Thoracic aorta (tissue), 2 donors: ENCODE results near the gene TMEM38A. TPM values are rescaled to one million over a fixed set of nuclear protein-coding genes. Genes with fewer than 3 reads are reported as not detected.
"Not testable (repeated sequence)": the region's sequence is repeated elsewhere in the genome, so short reads cannot be mapped to it uniquely, and the experiment has no call there.

Experiments
- ATAC-seq: fragments of 150-250 bp; one replicate; pipeline ENCODE4 v1.8.0; 2017; ENCODE audit warnings: low read depth; ENCODE audit not compliant: insufficient number of reproducible peaks, low FRiP score
- DNase-seq: peaks from one replicate; pipeline ENCODE4 v3.0.0-alpha.2; 2020; ENCODE audit warnings: low spot score
- H3K27ac ChIP-seq, 2 donors: fragments of 200-600 bp; sonication (generic); 1 replicate in 1 of 2; 2 replicates in 1 of 2; pipeline ENCODE4 v1.5.1; 2016; ENCODE audit warnings: mild to moderate bottlenecking in 2 of 2, moderate library complexity in 2 of 2
- H3K27me3 ChIP-seq: fragments of 200-600 bp; sonication (generic); replicated peaks from 2 replicates; pipeline ENCODE4 v1.6.0; 2016; ENCODE audit warnings: mild to moderate bottlenecking; ENCODE audit not compliant: insufficient read depth
- H3K36me3 ChIP-seq: fragments of 200-600 bp; sonication (generic); one replicate; pipeline ENCODE4 v1.5.1; 2016
- H3K4me1 ChIP-seq, 2 donors: fragments of 200-600 bp; sonication (generic); 1 replicate in 1 of 2; 2 replicates in 1 of 2; pipeline versions ENCODE4 v1.5.1 to v1.6.0; 2016; ENCODE audit warnings: low read depth in 2 of 2, mild to moderate bottlenecking in 1 of 2; ENCODE audit not compliant: control insufficient read depth in 1 of 2
- H3K4me3 ChIP-seq: fragments of 200-600 bp; sonication (generic); 2 replicates; pipeline ENCODE4 v1.5.1; 2016; ENCODE audit warnings: mild to moderate bottlenecking
- H3K9me3 ChIP-seq: fragments of 200-600 bp; sonication (generic); 2 replicates; pipeline ENCODE4 v1.5.1; 2016
- total RNA-seq, 2 donors: library from RNA; depleted of rRNA; stranded (reverse); fragments of >200 nt; gene quantifications; one replicate each; pipeline versions ENCODE4 v1.1.0 to v1.2.3, GENCODE V29; 2016
- TF ChIP-seq, protein P1 (sequence below): fragments of 200-600 bp; sonication (generic); IDR thresholded peaks from one replicate; pipeline ENCODE4 v1.5.1; 2019; ENCODE audit warnings: antibody characterized with exemption

The TMEM38A gene
- total RNA-seq, 2 donors from 2014 or later = 7.6 to 11.9 TPM

DNA sequence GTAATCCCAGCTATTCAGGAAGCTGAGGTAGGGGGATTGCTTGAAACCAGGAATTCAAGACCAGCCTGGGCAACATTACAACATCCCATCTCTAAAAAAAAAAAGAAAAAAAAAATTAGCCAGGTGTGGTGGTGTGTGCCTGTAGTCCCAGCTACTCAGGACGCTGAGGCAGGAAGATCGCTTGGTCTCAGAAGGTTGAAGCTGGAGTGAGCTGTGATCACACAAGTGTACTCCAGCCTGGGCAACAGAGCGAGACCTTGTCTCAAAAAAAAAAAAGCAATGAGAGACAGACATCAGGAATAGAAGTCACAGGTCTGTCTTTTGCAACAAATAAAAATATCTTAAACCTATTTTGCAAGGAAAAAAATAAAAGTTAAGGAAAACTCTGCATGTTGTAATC is 23.3 kb downstream of the TMEM38A start:
- TF ChIP-seq, protein P1, sequence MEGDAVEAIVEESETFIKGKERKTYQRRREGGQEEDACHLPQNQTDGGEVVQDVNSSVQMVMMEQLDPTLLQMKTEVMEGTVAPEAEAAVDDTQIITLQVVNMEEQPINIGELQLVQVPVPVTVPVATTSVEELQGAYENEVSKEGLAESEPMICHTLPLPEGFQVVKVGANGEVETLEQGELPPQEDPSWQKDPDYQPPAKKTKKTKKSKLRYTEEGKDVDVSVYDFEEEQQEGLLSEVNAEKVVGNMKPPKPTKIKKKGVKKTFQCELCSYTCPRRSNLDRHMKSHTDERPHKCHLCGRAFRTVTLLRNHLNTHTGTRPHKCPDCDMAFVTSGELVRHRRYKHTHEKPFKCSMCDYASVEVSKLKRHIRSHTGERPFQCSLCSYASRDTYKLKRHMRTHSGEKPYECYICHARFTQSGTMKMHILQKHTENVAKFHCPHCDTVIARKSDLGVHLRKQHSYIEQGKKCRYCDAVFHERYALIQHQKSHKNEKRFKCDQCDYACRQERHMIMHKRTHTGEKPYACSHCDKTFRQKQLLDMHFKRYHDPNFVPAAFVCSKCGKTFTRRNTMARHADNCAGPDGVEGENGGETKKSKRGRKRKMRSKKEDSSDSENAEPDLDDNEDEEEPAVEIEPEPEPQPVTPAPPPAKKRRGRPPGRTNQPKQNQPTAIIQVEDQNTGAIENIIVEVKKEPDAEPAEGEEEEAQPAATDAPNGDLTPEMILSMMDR = no peak
- Histone ChIP-seq H3K27ac (no peak overlapping the region), H3K36me3 (peaks cover 24% of the 10 kb centered on the region), H3K27me3 (no peaks in the 10 kb centered on the region), H3K4me1 (peaks cover 3 to 13% of the 10 kb centered on the region in 2 donors), H3K9me3 (no peaks in the 10 kb centered on the region), H3K4me3 (no peak overlapping the region)
- ATAC-seq (no peak), DNase-seq (no peak)

DNA sequence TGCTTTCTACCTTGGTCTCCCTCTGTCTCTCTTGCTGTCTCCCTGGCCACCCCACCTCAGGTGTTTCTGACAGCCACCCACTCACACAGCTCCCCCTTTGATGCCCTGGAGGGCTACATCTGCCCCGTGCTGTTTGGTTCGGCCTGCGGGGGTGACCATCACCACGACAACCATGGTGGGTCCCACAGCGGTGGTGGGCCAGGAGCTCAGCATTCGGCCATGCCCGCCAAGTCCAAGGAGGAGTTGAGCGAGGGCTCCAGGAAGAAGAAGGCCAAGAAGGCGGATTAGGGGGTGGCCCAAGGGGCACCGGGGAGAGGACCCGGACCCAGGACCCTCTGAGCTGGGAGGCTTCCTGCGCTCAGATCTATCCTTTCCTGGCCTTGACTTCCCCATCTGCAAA is 27.1 kb downstream of the TMEM38A start:
- TF ChIP-seq, protein P1 = no peak
- no peaks in the 10 kb centered on the region for H3K9me3 ChIP-seq
- H3K27me3 ChIP-seq = no peaks in the 10 kb centered on the region
- no peak for DNase-seq
- H3K36me3 ChIP-seq = no peaks in the 10 kb centered on the region
- H3K27ac ChIP-seq = no peak overlapping the region
- H3K4me1 ChIP-seq = peaks cover 3 to 13% of the 10 kb centered on the region in 2 donors
- H3K4me3 ChIP-seq = no peak overlapping the region
- ATAC-seq = no peak

- ATAC-seq = no peak
- no peaks in the 10 kb centered on the region for H3K36me3 ChIP-seq
- no peak for DNase-seq
- no peak overlapping the region for H3K27ac ChIP-seq
- peaks cover 0 to 13% of the 10 kb centered on the region in 2 donors for H3K4me1 ChIP-seq
- no peaks in the 10 kb centered on the region for H3K27me3 ChIP-seq
- H3K9me3 ChIP-seq = no peaks in the 10 kb centered on the region
- no peak overlapping the region for H3K4me3 ChIP-seq
- TF ChIP-seq, protein P1 = no peak
These were observed 38.0 kb downstream of the TMEM38A start for GRCh38 chr19:16698914-16699313.

- Histone ChIP-seq H3K27me3 (no peaks in the 10 kb centered on the region), H3K9me3 (no peaks in the 10 kb centered on the region), H3K27ac (no peak overlapping the region), H3K4me3 (no peak overlapping the region), H3K36me3 (no peaks in the 10 kb centered on the region), H3K4me1 (peaks cover 0 to 13% of the 10 kb centered on the region in 2 donors)
- no peak for DNase-seq
- TF ChIP-seq, protein P1 = no peak
- ATAC-seq = no peak
These were observed 41.2 kb downstream of the TMEM38A start for GRCh38 chr19:16702123-16702522.

DNA sequence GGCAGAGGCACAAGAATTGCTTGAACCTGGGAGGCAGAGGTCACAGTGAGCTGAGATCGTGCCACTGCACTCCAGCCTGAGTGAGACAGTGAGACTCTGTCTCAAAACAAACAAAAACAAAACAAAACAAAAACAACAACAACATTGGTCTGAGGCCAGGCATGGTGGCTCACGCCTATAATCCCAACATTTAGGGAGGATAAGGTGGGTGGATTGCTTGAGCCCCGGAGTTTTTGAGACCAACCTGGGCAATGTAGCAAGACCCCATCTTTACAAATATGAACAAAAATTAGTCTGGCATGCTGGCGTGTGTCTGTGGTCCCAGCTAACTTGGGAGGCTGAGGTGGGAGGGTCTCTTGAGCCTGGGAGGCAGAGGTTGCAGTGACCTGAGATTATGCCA is 42.7 kb downstream of the TMEM38A start:
- Histone ChIP-seq H3K9me3 (no peaks in the 10 kb centered on the region), H3K36me3 (no peaks in the 10 kb centered on the region), H3K27me3 (no peaks in the 10 kb centered on the region), H3K4me1 (peaks cover 0 to 10% of the 10 kb centered on the region in 2 donors), H3K4me3 (no peak overlapping the region), H3K27ac (no peak overlapping the region)
- TF ChIP-seq, protein P1 = no peak
- DNase-seq (no peak), ATAC-seq (no peak)

- H3K4me1 ChIP-seq, DNase-seq, H3K27me3 ChIP-seq, H3K9me3 ChIP-seq, ATAC-seq, H3K27ac ChIP-seq, H3K36me3 ChIP-seq, H3K4me3 ChIP-seq: not testable (repeated sequence)
These were observed 49.9 kb downstream of the TMEM38A start for GRCh38 chr19:16710870-16711269.

DNA sequence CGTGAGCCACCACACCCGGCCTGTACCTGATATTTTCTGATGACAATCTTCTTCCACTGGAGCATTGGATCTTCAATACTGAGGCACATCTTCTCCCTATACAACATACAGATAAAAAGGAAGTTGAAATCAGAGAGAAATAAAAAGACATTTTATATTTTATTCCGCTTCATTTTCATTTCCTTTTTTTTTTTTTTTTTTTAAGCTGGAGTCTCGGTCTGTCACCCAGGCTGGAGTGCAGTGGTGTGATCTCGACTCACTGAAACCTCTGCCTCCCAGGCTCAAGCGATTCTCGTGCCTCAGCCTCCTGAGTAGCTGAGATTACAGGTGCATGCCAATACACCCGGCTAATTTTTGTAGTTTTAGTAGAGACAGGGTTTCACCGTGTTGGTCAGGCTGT is 51.4 kb downstream of the TMEM38A start:
- not testable (repeated sequence) for H3K27me3 ChIP-seq, H3K4me1 ChIP-seq, DNase-seq, H3K36me3 ChIP-seq, H3K9me3 ChIP-seq, H3K4me3 ChIP-seq, H3K27ac ChIP-seq, ATAC-seq
